Stimulated activated CD4-positive, alpha-beta T cell treated with anti-CD3 and anti-CD28 coated beads, TNF-alpha, amount 100 ng/mL, for 4 hours (primary cell): ENCODE measurements around the gene CFAP77.

Source experiments
- DNase-seq, 3 experiments: peaks; one replicate each; pipeline ENCODE4 v3.0.0-alpha.2; 2020; ENCODE audit warnings: low read depth in 3 of 3

CFAP77 gene

DNA sequence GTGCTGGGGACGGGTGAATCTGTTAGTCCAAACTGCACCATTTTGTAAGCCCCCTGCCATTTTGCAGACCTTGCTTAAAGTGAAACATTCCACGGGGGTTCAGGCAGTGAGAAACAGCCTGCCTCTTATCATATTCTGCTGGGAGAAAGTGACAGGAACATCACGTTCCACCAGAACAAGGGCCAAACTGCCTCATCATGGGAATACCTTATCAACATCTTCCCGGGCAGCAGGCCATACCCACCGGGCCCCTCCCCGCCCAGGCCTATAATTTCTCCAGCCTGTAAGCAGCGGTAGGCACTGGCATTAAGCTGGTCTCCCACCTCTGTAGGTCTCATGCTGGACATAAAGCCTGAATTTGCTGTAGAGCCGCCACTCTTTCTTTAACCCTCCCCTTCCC is 1.5 kb upstream of the CFAP77 start:
- no peak for DNase-seq

DNA sequence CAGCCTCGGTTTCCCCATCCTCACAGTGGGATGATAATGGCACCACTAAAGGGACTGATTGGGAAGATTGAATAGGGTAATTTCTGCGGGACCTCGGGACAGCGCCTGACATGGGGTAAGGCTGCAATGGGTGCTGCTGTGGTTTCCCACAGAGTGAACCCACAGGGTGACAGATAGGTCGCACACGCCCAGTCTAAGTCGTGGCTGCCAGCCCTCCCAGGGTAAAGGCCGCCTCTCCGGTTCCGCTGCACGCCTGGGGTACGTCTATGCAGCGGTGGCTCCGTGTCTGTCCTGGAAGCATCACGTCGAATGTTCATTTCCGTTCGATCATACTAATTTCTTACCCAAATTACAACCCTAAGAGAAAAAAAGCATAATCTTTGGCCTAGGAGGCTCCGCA is 631 bp downstream of the CFAP77 start:
- no peak for DNase-seq

DNA sequence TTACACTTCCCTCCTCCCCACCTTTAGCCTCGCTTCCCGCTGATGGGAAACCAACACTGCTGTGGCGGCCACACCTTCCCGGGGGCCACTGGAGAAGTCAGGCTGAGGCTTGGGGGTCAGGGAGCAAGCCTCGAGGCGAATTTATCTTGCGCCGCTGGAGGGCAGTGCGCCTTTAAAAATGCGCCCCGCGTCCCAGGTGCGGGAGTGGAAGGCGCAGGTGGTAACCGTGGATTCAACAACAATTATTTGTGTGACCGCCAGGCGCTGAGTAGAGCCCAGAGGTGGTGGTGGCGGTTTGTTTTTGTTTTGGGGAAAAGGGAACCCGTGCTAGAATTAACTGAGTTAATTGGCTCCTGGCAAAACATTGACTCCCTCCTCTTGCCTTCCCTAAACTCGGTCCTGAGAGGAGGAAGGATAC is 1.1 kb downstream of the CFAP77 start:
- peak; percentile 38 to 53 (median 53) for DNase-seq

DNA sequence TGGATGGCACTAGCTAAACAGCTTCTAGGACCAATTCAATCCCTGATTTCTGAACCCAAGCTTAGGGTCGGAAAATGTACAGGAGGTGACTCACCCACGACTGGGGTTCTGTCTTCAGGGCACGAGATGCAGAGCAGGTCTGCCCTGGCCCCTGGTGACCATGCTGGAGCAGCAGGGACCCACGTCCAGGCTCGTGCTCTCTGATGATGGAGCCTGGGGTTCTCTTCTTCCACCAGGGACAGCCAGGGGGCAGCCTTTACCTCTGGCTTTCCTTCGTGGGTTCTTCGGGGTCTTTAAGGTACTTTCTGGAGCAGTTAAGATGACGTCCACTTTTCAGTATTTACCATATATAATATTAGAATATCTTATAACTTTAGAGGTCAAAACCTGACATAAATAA is 2.1 kb downstream of the CFAP77 start:
- DNase-seq: no peak

DNA sequence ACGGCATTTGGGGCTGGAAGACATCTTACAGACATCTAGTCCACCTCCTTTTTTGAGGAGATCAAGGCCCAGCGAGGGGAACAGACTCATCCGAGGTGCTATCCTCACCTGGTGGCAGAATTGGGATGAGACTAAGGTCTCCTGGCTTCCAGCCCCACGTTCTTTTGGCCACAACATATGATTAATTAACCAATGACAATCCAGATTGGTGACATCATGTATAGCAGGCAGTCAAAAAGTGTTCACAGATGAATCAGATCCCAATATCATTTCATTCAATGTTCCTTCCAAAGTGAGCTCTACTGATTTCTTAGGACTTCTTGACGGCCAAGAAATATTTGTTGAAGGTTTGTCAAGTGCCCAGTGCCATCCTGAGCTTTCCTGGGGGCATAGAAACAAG is 3.9 kb downstream of the CFAP77 start:
- DNase-seq: no peak

DNA sequence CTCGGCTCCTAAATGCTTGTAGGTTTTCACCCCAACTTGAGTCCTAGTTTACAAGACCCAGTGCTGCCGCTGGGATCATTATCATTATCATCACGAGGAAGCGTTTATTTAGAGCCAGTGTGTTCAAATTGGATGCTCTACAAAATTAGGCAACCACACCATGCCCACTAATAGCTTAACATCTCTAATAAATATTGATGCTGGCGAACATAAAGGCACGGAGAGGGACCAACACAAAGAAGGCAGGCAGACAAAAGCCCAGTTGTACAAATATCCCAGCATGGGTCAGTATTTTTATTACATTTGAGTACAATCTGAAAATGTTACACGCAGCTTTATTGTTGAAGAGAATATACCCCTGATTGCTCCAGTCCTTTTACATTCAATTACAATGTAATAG is 4.7 kb downstream of the CFAP77 start:
- no peak for DNase-seq

DNA sequence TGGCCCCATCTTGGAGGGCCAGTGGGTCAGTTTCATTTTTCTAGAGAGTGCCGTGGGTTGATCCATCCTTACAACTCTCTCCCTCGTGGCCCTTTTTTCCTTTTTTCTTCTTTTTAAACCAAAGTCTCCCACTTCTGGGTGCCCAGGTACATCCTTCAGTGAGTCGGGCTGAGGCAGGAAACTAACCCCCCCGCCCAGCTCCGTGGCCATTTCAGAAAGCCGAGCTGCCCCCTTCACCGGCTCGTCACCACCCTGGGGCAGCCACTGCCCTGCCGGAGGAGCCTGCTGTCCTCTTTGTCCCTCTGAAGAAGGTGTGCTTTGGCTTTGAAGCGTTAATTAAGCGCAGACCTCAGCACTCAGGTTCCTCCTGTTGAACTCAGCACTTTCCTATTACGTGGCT is 5.2 kb downstream of the CFAP77 start:
- no peak for DNase-seq

DNA sequence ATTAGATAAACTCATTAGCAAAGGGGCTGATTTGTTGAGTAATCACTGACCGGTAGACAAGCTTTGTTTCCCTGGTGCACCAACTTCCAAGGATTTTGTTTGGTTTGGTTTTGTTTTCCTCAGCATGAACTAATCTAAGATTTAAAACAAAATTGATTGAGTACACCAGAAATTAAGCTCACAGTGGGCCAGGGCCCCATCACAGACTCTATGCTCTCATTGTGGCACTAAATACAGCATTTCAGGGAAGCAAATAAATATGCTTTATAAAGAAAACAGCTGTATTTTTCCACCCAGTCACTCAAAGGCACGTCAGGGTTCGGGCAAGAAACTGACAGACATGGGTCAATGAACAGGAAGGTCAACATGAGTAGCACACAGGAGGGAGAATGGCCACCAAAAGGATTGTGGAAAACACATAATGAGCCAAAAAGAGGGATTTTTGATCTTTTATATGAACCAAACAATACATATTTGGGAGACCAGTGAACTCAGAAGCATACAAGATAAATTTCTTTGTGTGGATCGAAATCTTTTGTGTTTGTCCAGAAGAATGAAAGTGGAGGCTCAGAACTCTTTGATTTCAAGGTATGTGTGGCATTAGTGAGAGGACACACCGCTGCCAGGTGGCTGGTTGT is 8.8 kb downstream of the CFAP77 start:
- no peak for DNase-seq

DNA sequence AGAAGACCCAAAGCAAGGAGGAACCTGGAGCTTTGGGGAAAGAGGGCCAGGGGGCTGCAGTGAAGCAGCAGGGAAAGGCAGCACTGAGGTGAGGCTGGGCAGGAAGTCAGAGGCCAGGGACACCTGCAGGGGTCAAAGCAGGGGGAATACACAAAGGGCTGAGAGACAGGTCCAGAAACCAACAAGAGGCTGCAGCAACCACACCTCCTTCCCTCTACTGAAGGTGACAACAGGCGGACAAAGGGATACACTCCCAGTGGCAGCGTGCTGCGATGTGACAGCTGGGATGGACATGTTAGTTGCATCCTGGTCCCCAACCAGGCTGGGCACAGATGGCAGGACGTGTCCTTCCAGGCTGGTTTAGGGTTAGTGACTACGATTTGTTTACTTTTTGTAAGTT is 12.6 kb downstream of the CFAP77 start:
- no peak for DNase-seq

DNA sequence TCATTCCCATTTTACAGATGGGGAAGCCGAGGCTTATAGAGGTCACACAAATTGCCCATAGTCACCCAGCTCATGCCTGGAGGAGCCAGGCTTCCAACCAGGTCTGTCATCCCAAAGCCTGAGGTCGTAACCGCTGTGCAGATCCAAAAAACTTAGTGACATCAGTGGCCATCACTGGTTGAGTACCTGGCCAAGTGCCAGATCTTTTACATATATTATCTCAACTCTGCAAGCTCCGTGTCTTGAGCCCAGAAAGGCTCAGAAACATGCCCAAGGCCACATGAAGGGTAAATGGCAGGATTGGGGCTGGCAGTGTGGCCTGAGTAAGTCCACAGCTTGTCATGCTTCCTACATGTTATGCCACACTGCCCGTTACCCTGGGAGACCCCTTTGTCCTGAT is 13.5 kb downstream of the CFAP77 start:
- no peak for DNase-seq

DNA sequence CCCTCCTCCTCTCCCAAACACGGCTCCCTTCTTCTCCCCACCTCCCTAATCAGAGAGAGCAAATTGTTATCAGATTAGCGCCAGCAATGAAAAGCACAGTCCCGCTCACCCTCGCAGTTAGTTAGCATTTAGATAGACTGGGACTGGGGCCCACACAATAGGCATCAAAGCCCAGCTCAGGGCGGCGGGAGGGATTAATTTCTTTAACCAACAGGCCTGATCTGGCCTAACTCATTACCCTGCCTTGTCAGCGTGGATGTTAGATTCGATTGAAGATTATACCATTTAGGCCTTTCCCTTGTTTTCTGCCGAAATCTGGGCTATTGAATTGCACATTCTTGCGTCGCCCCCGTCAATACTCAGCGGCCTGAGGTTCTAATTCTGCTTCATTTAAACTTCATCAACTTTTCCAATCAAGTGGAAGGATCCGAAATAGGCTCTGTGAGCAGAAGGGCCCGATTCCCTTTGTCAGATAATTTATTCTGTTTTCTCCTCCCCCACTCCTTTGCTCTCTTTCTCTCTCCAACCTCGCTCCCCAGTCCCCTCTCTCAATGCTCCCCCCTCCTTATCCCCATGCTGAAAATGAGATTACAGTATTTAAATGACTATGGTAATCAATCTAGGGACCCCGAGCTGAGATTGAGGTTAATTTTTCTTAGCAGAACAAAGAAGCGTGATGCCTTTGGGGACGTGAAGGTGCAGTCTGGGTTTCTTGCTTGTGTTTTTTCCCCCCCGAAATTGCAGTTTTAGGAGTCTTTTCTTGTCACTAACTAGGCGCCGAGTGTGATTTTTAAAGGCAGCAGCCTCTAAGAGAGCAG is 15.1 kb downstream of the CFAP77 start:
- no peak for DNase-seq

DNA sequence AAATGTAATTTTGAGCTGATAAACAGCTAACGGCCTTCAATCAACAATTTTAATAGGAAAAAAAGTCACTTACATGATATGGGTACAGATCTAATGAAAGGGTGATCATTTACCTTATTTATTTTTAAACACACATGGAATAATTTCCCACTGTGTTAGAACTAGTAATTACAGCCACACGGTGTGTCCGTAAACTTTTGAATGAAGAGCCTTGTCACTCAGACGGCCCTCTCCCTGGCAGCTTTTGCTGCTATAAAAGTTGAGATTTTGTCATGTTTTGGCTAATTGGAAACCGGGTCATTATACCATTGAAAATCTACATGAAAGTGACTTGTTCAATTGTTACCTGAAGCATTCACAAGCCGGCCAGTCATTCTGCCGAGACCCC is 15.7 kb downstream of the CFAP77 start:
- no peak for DNase-seq

DNA sequence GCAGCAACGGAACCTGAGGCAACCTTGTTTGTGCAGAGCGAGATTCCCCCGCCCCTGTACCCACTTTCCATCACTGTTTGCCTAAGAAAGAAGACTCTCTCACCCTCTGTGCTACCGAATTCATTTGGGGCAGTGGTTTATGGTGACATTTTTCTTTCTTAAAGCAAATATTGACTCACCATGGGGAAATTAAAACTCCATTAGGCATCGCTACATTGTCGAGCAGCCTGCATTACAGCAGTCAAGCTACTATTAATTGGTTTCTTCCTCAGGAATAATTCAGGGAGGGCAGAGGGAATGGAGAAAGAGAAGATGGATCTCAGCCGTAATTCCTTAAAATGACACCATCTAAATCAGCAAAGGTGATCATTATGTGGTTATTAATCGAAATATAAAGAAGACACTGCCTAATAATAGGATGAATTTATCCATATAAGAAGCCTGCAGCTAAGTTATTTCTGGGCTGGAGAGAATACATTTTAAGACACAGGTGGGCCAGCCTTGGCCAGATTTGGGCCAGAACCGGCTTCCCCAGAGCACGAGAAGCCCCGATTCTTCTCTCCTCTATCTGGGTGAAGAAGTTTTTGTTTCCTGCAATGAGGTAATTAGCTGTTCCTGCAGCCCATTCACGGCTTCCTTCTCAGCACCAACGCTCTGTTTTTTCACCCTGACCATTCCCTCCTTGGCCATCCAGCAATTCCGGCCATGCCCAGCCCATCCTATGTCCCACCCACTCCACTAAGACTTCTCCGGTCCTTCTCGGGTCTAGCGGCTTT is 16.8 kb downstream of the CFAP77 start:
- no peak for DNase-seq

DNA sequence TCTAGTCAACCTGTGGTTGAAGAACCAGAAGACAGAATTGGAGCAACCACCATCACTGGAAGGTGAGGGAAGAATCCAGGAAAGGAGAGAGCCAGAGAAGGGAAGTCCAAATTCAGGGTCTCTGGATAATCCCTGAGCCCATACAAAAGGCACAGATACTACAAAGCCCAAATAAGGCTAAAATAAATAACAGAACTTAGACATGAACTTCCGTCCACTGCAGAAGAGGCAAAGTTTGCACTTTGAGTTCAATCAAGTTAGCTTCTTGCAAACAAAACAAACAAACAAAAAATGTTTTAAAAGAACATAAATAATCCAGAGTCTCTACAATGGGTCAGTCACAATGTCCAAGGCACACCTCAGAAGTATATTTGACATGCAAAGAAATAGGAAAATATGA is 21.0 kb downstream of the CFAP77 start:
- no peak for DNase-seq

DNA sequence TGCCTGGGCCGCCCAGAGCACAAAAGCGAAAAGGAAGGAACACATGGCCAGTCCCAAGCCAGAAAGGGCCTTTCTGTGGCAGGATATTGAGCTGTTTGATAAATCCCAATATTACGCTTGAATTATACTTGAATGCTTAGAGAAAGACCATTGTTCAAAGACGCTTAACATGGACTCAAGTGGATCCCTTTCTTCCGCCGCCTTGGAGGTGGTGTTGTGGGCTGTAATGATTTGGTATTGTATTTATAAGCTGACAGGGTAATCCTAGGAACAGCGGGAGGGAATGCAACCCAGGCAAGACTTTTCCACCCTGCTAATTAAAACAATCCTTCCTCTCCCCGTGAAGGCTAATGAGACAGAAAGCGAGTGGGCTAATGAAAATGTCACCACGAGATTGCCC is 24.9 kb downstream of the CFAP77 start:
- no peak for DNase-seq

DNA sequence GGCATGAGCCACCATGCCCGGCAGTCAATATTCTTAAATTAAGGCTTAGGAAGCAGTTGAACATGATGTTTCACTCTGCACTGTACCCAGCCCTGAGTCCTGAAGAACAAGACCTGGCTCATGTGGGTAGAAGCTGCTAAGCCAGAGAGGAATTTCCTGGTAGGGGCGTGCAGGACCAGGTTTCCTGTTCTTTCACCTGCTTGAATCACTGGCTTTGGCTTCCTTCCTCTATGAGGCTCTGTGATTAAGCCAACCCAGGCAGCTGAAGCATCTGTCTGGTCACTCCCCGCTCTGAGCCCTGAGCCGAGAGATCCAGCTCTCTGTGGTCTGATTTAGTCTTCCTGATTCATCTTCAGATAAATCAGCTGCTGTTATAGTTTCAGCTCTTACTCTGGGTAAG is 29.1 kb downstream of the CFAP77 start:
- no peak for DNase-seq

DNA sequence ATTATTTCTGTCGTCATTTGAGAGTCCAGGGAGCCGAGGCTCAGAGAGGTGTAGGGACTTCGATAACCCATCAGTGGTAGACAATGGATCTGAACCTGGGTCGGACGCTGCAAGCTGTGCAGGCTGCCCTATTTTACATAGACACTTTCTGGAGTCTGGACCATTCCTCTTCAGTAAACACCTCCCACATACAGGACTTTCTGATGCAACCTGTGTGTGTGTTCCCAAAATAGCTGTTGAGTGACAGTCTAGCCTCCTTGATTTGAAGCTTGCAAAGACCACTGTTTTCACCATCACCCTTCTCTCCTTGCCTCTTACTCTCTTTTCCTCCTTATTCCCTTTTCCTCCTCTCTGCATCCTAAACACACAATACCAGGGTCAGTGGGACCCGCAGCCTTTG is 30.7 kb downstream of the CFAP77 start:
- no peak for DNase-seq

DNA sequence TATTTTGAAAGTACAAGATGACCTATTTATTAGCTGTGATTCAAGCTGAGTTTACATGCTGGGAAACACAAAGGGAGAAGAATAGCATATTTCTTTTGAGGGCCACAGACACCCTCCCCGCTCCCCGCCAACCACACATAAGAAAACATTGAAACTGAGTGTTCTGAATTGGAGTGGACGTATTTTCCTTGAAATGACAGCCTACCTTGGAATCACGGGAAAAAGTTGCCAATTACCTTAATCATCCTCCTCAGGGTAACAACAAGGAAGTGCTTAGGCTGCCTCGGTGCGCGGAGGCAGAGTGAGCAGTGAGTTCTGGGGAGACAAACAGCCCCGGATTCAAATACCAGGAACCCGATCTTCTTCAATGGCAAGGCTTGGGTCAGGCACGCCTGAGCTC is 31.4 kb downstream of the CFAP77 start:
- no peak for DNase-seq

DNA sequence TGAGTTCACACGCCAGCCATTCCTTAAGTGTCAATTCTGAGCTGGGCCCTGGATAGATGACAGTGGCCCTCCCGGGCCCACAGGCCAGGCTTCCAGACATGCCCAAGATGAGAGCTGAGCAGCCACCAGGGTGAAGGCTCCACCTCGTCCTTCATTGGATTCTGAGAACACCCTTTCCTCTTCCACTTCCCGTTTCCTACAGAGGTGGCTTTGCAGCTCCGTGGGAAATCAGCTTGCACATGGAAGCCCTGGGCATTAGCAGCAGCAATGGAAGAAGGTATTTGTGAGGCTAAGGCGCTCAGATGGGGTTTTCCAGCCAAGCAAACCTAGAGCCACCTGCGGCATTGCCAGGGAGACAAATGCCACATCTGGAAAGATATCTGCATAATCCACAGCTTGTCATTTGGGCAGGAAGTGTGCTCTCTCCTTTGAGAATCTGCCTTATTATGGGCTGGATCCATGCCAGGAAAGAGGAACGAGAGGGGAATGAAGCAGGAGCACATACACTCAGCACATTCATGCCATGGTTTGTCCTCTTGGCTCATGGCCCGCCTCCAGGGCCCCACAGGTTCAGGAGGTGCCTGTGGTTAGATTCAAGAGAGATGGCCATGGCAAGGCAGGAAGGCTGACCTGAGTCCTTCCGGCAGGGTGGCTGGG is 34.1 kb downstream of the CFAP77 start:
- DNase-seq: no peak

DNA sequence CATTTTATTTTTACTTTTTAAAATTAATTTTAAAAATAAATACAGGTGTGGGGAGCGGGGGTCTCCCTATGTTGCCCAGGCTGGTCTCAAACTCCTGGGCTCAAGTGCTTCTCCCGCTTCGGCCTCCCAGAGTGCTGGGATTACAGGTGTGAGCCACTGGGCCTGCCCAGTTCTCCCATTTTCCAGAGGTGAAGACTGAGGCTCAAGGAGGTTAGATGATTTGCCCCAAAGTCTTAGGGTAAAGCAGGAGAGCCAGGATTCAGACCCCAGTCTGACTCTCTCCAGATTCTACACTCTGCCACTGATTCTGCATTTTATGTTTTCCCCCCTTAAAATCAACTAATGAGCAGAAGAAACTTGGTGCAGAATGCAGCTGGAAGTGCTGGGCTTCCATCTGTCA is 36.9 kb downstream of the CFAP77 start:
- no peak for DNase-seq

DNA sequence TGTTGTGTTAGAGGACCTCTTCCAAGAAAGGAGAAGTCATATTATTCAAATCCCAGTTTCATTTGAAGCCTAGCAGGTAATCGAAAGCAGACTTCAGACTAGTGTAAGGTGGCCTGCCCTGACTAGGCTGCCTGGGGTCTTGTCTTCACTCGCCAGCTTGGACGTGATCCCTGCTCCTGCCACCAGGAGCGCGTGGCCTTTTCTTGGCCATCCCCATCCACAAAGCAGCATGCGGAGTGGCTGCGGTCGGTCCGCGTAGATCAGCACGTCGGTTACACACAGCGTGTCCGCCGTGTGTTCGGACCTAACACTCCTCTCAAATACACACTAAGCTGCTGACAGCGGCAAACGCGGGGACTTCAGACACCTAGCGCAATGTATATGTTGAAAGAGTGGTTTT is 37.3 kb downstream of the CFAP77 start:
- DNase-seq: no peak

DNA sequence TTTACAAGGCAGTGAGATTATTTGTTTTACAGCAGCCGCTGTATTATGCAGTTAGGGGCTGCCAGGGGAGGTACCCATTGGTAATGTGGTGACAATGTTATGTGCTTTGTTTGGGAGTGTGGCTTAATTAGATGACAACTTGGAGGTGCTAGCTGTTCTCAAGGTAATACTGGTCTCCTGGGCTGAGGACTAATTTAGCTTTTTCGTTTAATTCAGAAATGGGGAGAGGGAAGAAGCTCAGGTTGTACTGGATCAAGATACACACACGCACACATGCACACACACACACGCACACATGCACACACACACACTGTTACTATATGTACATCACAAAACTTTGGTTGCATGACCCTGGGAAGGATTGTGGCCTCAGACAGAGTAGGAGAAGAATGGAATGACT is 37.9 kb downstream of the CFAP77 start:
- no peak for DNase-seq
